ENCODE data around the gene MMP3.

Gene MMP3

DNA sequence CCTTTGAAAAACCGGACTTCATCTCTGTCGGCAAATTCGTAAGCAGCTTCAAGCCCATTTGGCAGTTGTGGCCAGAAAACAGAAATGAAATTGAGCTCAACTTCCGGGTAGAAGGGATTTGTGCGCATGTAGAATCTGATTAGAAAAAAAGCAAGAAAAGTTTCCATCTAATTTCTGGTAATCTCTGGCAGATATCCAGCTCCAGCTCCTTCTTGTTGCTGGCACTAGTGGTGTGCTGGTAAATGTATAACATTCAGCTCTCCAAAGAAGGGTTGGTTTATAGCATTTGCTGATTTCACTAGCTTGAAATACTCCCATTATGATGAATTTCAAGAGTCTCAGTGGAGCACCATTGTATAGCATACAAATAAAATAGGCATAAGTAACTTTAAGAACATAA lies 50.8 kb downstream of the MMP3 start:
- Histone ChIP-seq H3K79me2 (ENCODE audit: insufficient read depth, low read length) (no peaks in the 10 kb centered on the region), H3F3A (ENCODE audit: insufficient read depth, low read length) (no peaks in the 10 kb centered on the region), H3K4me1 (ENCODE audit: insufficient read depth, low read length, severe bottlenecking) (no peaks in the 10 kb centered on the region), H3K36me3 (ENCODE audit: insufficient read depth, low read length) (no peaks in the 10 kb centered on the region), H3K4me3 (ENCODE audit: low read depth, low read length, poor library complexity, severe bottlenecking) (no peak overlapping the region), H3K9ac (ENCODE audit: low read length) (no peak overlapping the region), H3K27ac (ENCODE audit: low read depth, low read length, poor library complexity, severe bottlenecking) (no peak overlapping the region), H3K9me3 (ENCODE audit: low read length) (no peaks in the 10 kb centered on the region), H3K9me2 (ENCODE audit: low read depth, low read length) (no peaks in the 10 kb centered on the region), H3K27me3 (ENCODE audit: insufficient read depth, low read length) (no peaks in the 10 kb centered on the region; the same call in 1 of the 2 replicates), H3K4me2 (ENCODE audit: low read length) (no peak overlapping the region), H4K20me1 (ENCODE audit: insufficient read depth, low read length) (no peaks in the 10 kb centered on the region), H2AFZ (ENCODE audit: low read length) (no peak overlapping the region)
- TF ChIP-seq, protein P1, sequence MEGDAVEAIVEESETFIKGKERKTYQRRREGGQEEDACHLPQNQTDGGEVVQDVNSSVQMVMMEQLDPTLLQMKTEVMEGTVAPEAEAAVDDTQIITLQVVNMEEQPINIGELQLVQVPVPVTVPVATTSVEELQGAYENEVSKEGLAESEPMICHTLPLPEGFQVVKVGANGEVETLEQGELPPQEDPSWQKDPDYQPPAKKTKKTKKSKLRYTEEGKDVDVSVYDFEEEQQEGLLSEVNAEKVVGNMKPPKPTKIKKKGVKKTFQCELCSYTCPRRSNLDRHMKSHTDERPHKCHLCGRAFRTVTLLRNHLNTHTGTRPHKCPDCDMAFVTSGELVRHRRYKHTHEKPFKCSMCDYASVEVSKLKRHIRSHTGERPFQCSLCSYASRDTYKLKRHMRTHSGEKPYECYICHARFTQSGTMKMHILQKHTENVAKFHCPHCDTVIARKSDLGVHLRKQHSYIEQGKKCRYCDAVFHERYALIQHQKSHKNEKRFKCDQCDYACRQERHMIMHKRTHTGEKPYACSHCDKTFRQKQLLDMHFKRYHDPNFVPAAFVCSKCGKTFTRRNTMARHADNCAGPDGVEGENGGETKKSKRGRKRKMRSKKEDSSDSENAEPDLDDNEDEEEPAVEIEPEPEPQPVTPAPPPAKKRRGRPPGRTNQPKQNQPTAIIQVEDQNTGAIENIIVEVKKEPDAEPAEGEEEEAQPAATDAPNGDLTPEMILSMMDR (IDR thresholded peaks at IDR 0.05; ENCODE audit: low read length), result no peak
- TF ChIP-seq EZH2 (IDR thresholded peaks at IDR 0.05; ENCODE audit: borderline replicate concordance, low read length), result no peak

- no peaks in the 10 kb centered on the region for H3K27me3 ChIP-seq (ENCODE audit: insufficient read depth, low read length)
- H2AFZ ChIP-seq (ENCODE audit: low read length), result no peak overlapping the region
- no peaks in the 10 kb centered on the region for H3K9me3 ChIP-seq (ENCODE audit: low read length)
- H3K27ac ChIP-seq (ENCODE audit: low read depth, low read length, poor library complexity, severe bottlenecking), result no peak overlapping the region
- H3F3A ChIP-seq (ENCODE audit: insufficient read depth, low read length), result no peaks in the 10 kb centered on the region
- H3K9ac ChIP-seq (ENCODE audit: low read length), result no peak overlapping the region
- no peaks in the 10 kb centered on the region for H3K4me1 ChIP-seq (ENCODE audit: insufficient read depth, low read length, severe bottlenecking)
- no peak overlapping the region for H3K4me2 ChIP-seq (ENCODE audit: low read length)
- no peaks in the 10 kb centered on the region for H4K20me1 ChIP-seq (ENCODE audit: insufficient read depth, low read length)
- no peak overlapping the region for H3K4me3 ChIP-seq (ENCODE audit: low read depth, low read length, poor library complexity, severe bottlenecking)
- H3K9me2 ChIP-seq (ENCODE audit: low read depth, low read length), result no peaks in the 10 kb centered on the region
- no peaks in the 10 kb centered on the region for H3K36me3 ChIP-seq (ENCODE audit: insufficient read depth, low read length)
- TF ChIP-seq, protein P1 (IDR thresholded peaks at IDR 0.05; ENCODE audit: low read length), result no peak
- TF ChIP-seq EZH2 (IDR thresholded peaks at IDR 0.05; ENCODE audit: borderline replicate concordance, low read length), result no peak
- H3K79me2 ChIP-seq (ENCODE audit: insufficient read depth, low read length), result no peaks in the 10 kb centered on the region
These were observed 52.0 kb downstream of the MMP3 start for GRCh38 chr11:102791271-102792036.

- Histone ChIP-seq H3F3A (ENCODE audit: insufficient read depth, low read length) (no peaks in the 10 kb centered on the region), H3K9ac (ENCODE audit: low read length) (no peak overlapping the region), H3K27ac (ENCODE audit: low read depth, low read length, poor library complexity, severe bottlenecking) (no peak overlapping the region), H3K79me2 (ENCODE audit: insufficient read depth, low read length) (no peaks in the 10 kb centered on the region), H3K4me3 (ENCODE audit: low read depth, low read length, poor library complexity, severe bottlenecking) (no peak overlapping the region), H3K36me3 (ENCODE audit: insufficient read depth, low read length) (no peaks in the 10 kb centered on the region), H3K9me2 (ENCODE audit: low read depth, low read length) (no peaks in the 10 kb centered on the region), H3K27me3 (ENCODE audit: insufficient read depth, low read length) (no peaks in the 10 kb centered on the region), H2AFZ (ENCODE audit: low read length) (no peak overlapping the region), H3K9me3 (ENCODE audit: low read length) (no peaks in the 10 kb centered on the region), H3K4me2 (ENCODE audit: low read length) (no peak overlapping the region), H4K20me1 (ENCODE audit: insufficient read depth, low read length) (no peaks in the 10 kb centered on the region), H3K4me1 (ENCODE audit: insufficient read depth, low read length, severe bottlenecking) (no peaks in the 10 kb centered on the region)
- TF ChIP-seq, protein P1 (IDR thresholded peaks at IDR 0.05; ENCODE audit: low read length), result no peak
- TF ChIP-seq EZH2 (IDR thresholded peaks at IDR 0.05; ENCODE audit: borderline replicate concordance, low read length), result no peak
These were observed 54.9 kb downstream of the MMP3 start for GRCh38 chr11:102788334-102788995.
